Measurements from ENCODE around the gene SVIL.
"Not testable (repeated sequence)": the region's sequence is repeated elsewhere in the genome, so short reads cannot be mapped to it uniquely, and the experiment has no call there.

The SVIL gene

DNA sequence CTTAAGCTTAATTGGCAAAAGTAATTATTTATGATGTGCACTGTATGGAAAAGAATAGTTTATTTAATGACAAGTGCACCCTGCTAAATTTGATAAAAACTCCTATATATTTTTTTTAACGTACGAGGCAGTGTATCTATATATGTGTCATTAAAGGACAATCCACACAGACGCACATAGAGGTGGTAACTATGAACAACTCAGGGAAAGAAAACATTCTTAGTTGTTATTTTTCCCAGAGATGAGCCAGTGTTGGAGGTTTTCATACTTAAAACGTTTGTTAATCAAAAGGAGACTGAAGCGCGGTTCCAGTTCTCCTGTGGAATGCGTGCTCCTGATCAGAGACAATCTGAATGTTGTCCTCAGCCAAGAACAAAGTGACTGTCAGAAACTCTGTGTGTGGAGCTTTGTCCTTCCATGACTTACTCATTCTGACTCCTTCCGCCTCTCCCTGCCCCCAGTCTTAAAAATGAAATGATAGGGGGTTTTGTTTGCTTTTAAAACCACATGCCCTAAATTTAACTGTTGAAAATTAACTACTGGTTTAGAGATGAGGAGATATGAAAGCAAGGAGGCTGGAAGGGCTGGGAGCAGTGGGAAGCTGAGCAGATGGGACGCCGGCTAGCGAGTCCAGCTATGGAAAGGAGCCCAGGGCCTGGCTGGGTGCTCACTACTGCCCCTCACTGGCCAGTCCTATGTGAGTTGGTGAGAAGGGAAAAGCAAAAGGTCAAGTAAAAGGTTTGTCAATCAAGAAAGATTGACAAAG lies 99.6 kb downstream of the SVIL start:
- no peak for DNase-seq

GRCh38 chr10:29534590-29534989 lies 100.2 kb downstream of the SVIL start:
- no peak for DNase-seq

DNA sequence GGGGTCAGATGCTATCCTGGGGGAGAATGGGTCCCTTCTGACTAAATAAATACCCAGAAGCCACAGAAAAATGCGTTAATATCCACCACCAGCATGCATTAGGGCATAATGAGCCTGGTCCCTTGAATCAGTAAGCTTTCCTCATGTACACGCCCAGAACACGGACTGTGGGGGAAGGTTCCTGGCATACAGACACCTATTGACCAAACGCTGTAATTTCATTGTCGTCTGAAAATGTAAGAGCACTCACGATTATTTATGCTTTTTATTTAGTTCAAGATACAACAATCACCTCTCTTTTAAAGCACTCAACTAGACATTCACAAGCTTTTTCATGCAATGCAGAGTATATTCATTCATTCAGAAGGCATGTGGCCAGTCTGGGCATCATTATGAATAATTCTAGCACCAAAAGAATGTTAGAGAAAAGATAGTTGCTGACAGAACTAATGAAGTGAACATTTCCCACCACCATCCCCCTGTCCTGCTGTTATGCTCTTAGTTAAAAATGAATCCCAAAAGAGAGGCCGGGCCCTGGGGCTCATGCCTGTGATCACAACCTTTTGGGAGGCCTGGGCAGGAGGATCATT lies 101.0 kb downstream of the SVIL start:
- DNase-seq, result no peak

GRCh38 chr10:29533046-29533445 lies 101.7 kb downstream of the SVIL start:
- no peak for DNase-seq

GRCh38 chr10:29532256-29532878 lies 102.4 kb downstream of the SVIL start:
- DNase-seq, result no peak

GRCh38 chr10:29530112-29530976 lies 104.4 kb downstream of the SVIL start:
- no peak for DNase-seq

DNA sequence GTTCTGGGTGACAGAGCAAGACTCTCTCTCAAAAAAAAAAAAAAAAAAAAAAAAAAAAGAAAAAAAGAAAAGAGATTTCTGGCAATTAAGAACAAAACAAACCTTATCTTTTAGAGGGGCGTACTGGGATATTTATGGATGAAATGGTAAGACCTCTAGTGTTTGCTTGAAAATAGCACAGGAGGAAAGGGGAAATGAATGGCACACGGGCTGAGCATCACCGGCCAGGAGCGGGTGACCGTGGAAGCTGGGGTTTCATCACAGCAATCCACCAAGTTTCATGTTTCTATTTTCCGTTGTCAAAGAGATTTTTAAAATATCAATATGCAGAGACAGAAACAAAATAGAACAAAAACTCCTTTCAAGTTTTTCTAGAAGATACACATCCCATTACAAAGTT lies 105.6 kb downstream of the SVIL start:
- no peak for DNase-seq

- DNase-seq, result no peak
Observed at GRCh38 chr10:29525762-29526161, 109.0 kb downstream of the SVIL start.

GRCh38 chr10:29524720-29525119 lies 110.1 kb downstream of the SVIL start:
- no peak for DNase-seq

- no peak for DNase-seq
Observed at GRCh38 chr10:29524294-29524693, 110.5 kb downstream of the SVIL start.

GRCh38 chr10:29522918-29523317 lies 111.9 kb downstream of the SVIL start:
- DNase-seq, result no peak

- no peak for DNase-seq
Observed at GRCh38 chr10:29522061-29522855, 112.5 kb downstream of the SVIL start.

- DNase-seq, result no peak
Observed at GRCh38 chr10:29519659-29520058, 115.1 kb downstream of the SVIL start.

GRCh38 chr10:29517352-29517923 lies 117.3 kb downstream of the SVIL start:
- no peak for DNase-seq

DNA sequence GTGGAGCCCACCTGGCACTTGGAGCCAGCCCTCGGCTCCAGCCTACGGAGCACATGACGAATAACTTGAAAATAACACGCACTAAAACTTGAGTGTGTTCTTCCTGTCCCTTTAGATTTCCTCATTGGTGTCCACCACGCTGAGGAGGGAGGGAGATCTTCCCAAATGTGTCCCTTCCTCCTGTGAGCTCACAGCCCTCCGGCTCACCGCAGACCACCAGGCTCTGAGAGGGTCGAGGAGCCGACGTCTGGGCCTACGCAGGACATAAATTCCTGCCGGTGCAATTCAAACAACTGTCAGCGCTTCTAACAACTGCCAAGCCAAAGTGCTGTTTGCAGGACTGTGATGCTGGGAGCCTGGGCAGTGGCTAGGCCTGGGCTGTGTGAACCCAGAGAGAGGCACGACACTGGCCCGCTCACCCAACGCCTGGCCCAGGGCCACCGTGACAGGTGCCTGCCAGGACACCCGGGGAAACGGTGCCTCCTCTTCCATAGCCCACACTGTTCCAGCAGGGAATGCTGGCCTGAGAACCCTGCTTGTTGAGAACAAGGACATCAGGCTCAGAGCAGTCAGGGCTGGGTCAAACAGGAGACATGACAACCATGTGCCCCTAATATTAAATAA lies 118.3 kb downstream of the SVIL start:
- DNase-seq, result not testable (repeated sequence)

DNA sequence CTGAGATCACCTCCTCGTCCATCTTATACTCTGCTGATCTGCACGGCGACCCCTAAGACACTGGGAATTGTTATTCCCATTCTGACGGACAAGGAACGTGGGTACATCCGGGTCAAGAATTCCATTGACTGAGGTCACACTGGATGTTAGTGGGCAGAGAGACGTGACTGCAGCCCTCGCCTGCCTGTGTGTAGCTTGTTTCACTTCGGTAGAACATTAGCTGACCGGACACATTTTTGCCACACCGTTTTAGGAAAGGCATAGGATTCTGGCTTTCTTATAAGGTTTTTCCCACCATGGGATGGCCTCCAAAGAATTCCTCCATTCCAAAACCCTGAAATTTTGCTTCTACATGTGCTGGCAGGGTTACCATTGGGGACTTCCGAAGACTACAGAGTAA lies 118.9 kb downstream of the SVIL start:
- not testable (repeated sequence) for DNase-seq

- not testable (repeated sequence) for DNase-seq
Observed at GRCh38 chr10:29515104-29515503, 119.7 kb downstream of the SVIL start.

GRCh38 chr10:29514306-29514705 lies 120.5 kb downstream of the SVIL start:
- no peak for DNase-seq

GRCh38 chr10:29512425-29512974 lies 122.3 kb downstream of the SVIL start:
- no peak for DNase-seq

DNA sequence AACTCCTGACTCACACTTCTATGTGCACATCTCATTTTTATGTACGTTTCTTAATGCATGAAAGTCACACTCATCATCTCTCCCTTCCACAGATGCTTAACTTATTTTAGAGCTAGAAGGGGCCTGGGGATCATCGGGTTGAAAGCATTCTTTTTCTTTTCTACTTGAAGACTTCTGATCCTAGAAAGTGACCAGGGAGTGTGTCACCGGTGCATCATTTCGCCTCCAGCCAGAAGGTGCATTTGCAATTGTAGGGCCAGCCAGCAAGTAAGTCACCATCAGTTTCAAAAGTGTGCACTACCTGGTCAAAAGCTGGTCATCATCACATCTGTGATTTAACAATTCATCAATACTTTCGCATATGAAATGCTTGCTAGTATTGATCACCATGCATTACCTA lies 123.0 kb downstream of the SVIL start:
- not testable (repeated sequence) for DNase-seq

DNA sequence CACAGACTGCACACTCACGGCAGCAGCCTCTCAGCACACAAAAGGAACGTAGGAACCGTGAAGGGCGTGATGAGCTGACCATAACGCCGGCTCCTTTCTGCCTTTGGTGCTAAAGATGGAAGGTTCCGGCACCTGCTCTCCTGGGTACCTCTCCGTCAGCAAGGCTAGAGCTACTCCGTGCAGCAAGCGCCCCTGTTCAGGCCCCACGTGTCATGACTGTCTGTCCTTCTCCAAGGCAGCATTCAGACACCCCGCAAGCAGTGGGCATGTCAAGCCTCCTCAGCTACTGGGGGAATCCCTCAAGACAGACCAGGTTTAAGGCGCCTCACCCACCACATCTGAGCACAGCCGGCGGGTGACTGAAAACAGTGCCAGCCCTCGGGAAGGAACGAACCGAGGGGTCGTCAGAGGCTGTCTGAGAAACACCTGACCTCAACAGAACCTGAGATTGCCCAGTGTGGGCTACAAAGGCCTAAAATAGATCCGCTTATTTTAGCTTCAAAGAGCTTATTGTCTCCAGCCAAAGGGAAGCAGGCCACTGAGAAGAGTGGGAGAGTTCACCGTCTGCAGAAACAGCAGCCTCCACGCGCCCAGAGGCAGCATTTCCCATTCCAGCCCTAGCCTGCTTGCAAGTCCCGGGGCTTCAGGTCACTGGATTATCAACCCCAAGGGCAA lies 124.2 kb downstream of the SVIL start:
- DNase-seq, result not testable (repeated sequence)
